Body of pancreas (tissue), 4 donors: Measurements from ENCODE around the gene ARSG. TPM values are rescaled to one million over a fixed set of nuclear protein-coding genes. Genes with fewer than 3 reads are reported as not detected.

Experiments used
- ATAC-seq: fragments of 150-250 bp; one replicate; pipeline ENCODE4 v1.9.1; 2016
- DNase-seq, 4 donors: peaks; one replicate each; pipeline ENCODE4 v3.0.0-alpha.2; 2019
- H3K27ac ChIP-seq, 4 donors: fragments of 200-600 bp; sonication (generic); 1 replicate in 3 of 4; 2 replicates in 1 of 4; pipeline versions ENCODE4 v1.5.1 to v1.6.1; 2016 to 2019; ENCODE audit warnings: mild to moderate bottlenecking in 1 of 4, mixed read lengths in 1 of 4, moderate library complexity in 1 of 4
- H3K27me3 ChIP-seq, 2 donors: fragments of 200-600 bp; sonication (generic); one replicate each; pipeline ENCODE4 v1.6.0; 2016; ENCODE audit warnings: mild to moderate bottlenecking in 1 of 2
- H3K36me3 ChIP-seq, 2 donors: fragments of 200-600 bp; sonication (generic); replicated peaks in 1 of 2; 2 replicates each; pipeline ENCODE4 v1.5.1; 2016; ENCODE audit warnings: low read depth in 2 of 2; ENCODE audit not compliant: insufficient read depth in 1 of 2
- H3K4me1 ChIP-seq: fragments of 200-600 bp; sonication (generic); one replicate; pipeline ENCODE4 v1.6.0; 2016
- H3K4me3 ChIP-seq, 2 donors: fragments of 200-600 bp; sonication (generic); 1 replicate in 1 of 2; 2 replicates in 1 of 2; pipeline ENCODE4 v1.5.1; 2016 to 2019
- H3K9me3 ChIP-seq, 3 donors: fragments of 200-600 bp; sonication (generic); 1 replicate in 2 of 3; 2 replicates in 1 of 3; pipeline ENCODE4 v1.5.1; 2016
- POLR2A ChIP-seq, 3 donors: fragments of 450-650 bp; IDR thresholded peaks; one replicate each; pipeline ENCODE4 v1.6.1; 2016; ENCODE audit warnings: antibody characterized with exemption in 3 of 3, mild to moderate bottlenecking in 2 of 3
- WGBS, 2 donors: methylation state at CpG; one replicate each; pipeline ENCODE4 v1.1.5; 2017; 5-methylcytosine and 5-hydroxymethylcytosine counted together
- intact Hi-C: fragments of 100-400 bp; cut with DNase I; formaldehyde crosslinking; loops from one replicate; pipeline ENCODE4 v1.15.1; 2023
- total RNA-seq, 2 donors: library from RNA; depleted of rRNA; stranded (reverse); fragments of >200 nt; gene quantifications; one replicate each; pipeline ENCODE4 v1.1.0, GENCODE V29; 2016
- TF ChIP-seq, protein P1 (sequence below), 7 experiments: fragments of 450-650 bp in 4 of 7; fragments of 200-600 bp in 3 of 7; sonication (generic) in 3 of 7; IDR thresholded peaks; one replicate each; pipeline ENCODE4 v1.5.1; 2016 to 2019; ENCODE audit warnings: antibody characterized with exemption in 7 of 7

ARSG gene
- total RNA-seq, 2 donors from 2014 or later = 0.52 to 1.6 TPM

DNA sequence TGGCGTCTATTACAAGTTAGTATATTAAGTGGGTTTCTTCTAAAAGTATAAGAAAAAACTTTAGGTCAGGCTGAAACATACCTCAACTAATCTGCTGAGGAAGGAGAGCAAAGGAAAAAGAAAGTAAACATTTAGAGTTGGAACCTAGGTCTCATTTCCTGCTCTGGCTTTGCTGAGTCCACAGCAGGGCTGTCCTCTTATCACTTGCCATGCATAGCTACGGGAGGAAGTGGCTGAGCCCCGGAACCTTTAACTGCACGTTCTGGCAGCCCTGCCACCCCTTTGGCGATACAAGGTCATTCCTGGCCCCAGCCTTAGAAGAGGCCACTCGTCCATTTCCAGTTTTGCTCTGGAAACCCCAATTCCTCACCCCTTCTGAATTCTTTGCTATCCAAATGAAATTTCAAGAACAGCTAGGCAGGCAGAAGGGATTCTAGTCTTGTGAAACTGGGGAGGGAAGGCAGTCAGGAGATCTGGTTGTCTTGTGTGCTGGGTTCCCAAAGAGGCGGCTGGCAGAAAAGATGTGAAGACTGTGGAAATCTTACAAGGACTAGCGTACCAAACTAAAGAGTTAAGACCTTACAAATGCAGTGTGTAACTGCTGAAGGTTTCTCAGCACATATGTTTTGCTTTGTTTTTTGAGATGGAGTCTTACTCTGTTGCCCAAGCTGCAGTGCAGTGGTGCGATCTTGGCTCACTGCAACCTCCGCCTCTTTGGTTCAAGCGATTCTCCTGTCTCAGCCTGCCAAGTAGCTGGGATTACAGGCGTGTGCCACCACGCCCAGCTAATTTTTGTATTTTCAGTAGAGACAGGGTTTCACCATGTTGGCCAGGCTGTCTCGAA is 146.9 kb downstream of the ARSG start:
- Histone ChIP-seq H3K36me3 (peaks cover 0 to 16% of the 10 kb centered on the region in 2 donors), H3K27ac (peak overlapping the region in 3 of 4 donors; percentile 50 to 77 (median 65)), H3K4me1 (peaks cover 16% of the 10 kb centered on the region), H3K4me3 (no peak overlapping the region), H3K27me3 (no peaks in the 10 kb centered on the region), H3K9me3 (no peaks in the 10 kb centered on the region)
- WGBS, 2 donors = 57 to 60% methylated on average over 14 of the region's 14 CpGs
- ATAC-seq (peak; percentile 69), DNase-seq (peak; percentile 38 to 71 (median 58))
- TF ChIP-seq, protein P1, sequence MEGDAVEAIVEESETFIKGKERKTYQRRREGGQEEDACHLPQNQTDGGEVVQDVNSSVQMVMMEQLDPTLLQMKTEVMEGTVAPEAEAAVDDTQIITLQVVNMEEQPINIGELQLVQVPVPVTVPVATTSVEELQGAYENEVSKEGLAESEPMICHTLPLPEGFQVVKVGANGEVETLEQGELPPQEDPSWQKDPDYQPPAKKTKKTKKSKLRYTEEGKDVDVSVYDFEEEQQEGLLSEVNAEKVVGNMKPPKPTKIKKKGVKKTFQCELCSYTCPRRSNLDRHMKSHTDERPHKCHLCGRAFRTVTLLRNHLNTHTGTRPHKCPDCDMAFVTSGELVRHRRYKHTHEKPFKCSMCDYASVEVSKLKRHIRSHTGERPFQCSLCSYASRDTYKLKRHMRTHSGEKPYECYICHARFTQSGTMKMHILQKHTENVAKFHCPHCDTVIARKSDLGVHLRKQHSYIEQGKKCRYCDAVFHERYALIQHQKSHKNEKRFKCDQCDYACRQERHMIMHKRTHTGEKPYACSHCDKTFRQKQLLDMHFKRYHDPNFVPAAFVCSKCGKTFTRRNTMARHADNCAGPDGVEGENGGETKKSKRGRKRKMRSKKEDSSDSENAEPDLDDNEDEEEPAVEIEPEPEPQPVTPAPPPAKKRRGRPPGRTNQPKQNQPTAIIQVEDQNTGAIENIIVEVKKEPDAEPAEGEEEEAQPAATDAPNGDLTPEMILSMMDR (IDR thresholded peaks at IDR 0.05) = no peak
- TF ChIP-seq POLR2A (IDR thresholded peaks at IDR 0.05) = no peak
- intact Hi-C loops = no loop called here

DNA sequence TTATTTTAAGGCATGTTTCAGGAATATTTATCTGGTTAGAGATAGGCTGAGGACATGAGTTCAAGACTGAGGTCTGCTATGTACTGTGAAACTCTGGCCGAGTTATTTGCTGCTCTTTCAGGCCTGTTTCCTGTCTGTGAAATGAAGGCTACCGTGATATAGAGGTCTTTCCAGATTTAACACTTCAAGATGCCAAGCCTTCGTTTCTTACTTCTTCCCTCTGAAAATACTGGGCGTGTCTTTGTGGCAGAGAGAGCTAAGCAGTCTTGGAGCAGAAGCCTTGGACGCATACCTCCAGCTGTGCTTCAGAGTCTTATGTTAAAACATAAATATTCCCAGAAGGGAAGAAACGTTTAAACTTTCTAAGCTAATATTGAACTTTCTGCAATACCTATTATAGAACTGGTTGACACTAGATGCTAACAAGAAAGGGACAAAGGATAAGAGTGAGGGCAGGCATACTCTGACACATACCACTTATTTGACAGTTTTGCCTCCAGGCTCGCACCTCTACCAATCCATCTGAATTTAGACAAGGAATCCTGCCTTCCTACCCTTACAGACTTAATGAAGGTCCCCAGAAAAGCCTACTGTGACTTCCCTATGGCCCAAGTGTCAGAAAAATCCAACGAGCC is 148.5 kb downstream of the ARSG start:
- peaks cover 16% of the 10 kb centered on the region for H3K4me1 ChIP-seq
- no peaks in the 10 kb centered on the region for H3K9me3 ChIP-seq
- 68 to 70% methylated on average over 8 of the region's 8 CpGs for WGBS, 2 donors
- H3K36me3 ChIP-seq = peaks cover 0 to 5% of the 10 kb centered on the region in 2 donors
- no peak overlapping the region for H3K27ac ChIP-seq
- no peak for ATAC-seq
- H3K4me3 ChIP-seq = no peak overlapping the region
- H3K27me3 ChIP-seq = no peaks in the 10 kb centered on the region
- DNase-seq = no peak
- TF ChIP-seq, protein P1 (IDR thresholded peaks at IDR 0.05) = no peak
- no peak for TF ChIP-seq POLR2A (IDR thresholded peaks at IDR 0.05)
- intact Hi-C loops = no loop called here

DNA sequence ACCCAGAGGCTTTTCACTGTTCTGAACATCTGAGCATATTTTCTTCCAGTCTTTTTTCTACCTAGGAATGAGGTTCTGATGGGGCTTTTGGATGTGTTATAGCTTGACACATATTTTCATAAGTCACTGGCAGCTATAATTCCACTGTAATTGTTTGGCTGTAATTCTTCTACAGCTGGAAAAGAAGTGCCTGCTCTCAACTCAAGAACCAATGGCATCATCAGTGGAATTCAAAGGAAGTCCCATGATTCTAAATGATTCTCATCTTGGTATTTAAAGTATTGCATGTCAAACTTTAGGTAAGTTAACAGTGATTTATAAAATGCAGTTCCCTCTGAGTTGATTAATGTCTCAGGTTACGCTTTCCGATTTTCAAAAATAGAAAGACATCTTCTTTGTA is 149.2 kb downstream of the ARSG start:
- Histone ChIP-seq H3K27me3 (no peaks in the 10 kb centered on the region), H3K9me3 (no peaks in the 10 kb centered on the region), H3K27ac (peak overlapping the region in 1 of 4 donors; percentile 41), H3K4me3 (no peak overlapping the region), H3K36me3 (peaks cover 0 to 2% of the 10 kb centered on the region in 2 donors), H3K4me1 (peaks cover 16% of the 10 kb centered on the region)
- DNase-seq (no peak), ATAC-seq (no peak)
- WGBS, 2 donors = 83 to 85% methylated on average over 2 of the region's 2 CpGs
- intact Hi-C loops = no loop called here
- TF ChIP-seq POLR2A (IDR thresholded peaks at IDR 0.05) = no peak
- TF ChIP-seq, protein P1 (IDR thresholded peaks at IDR 0.05) = no peak

DNA sequence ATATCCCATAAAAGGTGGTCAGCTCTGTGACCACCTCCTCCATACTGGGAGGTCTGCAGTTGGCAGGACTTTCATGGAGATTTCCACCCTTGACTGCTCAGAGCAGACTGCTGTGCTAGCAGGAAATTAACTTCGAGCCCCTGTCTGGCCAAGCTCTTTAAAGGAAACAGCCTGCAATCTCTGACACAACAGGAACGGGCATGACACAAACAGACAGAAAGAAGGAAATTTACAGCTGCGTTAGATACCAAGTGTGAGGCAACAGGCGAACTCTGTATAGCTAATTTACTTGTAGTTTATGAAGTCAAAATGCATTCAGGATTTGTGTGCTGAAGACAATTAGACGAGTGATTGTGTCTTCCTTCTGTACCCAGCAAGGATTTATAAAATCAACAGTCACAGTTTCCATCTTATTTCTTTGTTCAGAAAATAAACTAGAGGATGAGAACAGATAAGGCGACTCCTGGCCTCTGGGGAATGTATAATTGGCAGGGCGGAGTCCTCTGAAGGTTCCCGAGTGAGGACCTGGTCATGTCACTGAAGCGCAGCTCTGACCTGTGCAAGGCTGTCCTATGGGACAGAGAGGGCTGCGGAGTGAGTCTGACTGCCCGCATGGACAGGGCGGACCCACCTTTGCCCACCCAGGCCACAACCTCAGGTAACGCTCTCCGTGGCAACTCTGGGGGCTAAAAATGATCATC is 149.9 kb downstream of the ARSG start:
- peak overlapping the region in 1 of 4 donors; percentile 41 for H3K27ac ChIP-seq
- H3K36me3 ChIP-seq = peaks cover 0 to 2% of the 10 kb centered on the region in 2 donors
- ATAC-seq (no peak), DNase-seq (peak in 1 of 4 donors; percentile 41)
- peaks cover 16% of the 10 kb centered on the region for H3K4me1 ChIP-seq
- WGBS, 2 donors = 78 to 82% methylated on average over 14 of the region's 14 CpGs
- no peaks in the 10 kb centered on the region for H3K27me3 ChIP-seq
- no peak for TF ChIP-seq POLR2A (IDR thresholded peaks at IDR 0.05)
- TF ChIP-seq, protein P1 (IDR thresholded peaks at IDR 0.05) = no peak
- intact Hi-C loops = no loop called here
- no peak overlapping the region for H3K4me3 ChIP-seq
- H3K9me3 ChIP-seq = no peaks in the 10 kb centered on the region
